ENCODE measurements around the gene ATP6V0C.

The ATP6V0C gene

GRCh38 chr16:2511996-2512734, 1.6 kb upstream of the ATP6V0C start:
- no peak for DNase-seq (ENCODE audit: low read depth)

DNA sequence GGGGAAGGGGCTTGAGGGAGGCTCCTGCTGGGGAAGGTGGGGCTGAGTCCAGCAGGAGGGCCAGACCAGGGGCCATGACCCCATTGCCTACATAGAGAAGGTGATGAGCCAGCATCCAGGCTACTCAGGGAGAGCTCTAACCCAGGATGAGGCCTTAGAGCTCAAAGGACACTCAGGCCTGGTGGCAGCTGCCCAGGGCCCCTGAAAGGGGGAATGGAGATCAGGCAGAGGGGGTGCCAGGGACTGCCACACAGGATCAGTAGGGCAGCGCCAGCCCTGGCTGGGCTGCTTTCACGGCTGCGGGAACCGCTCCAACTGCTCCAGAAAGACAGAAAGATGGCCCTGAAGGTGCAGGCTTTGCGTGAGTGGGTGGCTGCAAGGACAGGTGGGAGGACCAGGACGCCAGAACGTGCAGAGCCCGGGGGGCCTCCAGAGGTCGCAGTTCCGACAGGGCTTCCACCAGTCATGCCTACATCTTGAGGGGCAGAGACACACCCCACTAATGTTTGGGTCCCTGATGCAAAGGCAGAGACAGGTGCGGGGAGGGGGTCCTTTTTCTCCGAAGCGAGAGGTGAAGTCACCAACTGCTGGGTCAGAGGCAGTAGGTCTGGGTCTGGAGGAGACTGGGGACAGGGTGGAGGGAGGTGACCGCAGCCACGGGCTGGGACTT, 882 bp upstream of the ATP6V0C start:
- DNase-seq (ENCODE audit: low read depth): no peak

GRCh38 chr16:2514333-2515179, 804 bp downstream of the ATP6V0C start:
- DNase-seq (ENCODE audit: low read depth): no peak

DNA sequence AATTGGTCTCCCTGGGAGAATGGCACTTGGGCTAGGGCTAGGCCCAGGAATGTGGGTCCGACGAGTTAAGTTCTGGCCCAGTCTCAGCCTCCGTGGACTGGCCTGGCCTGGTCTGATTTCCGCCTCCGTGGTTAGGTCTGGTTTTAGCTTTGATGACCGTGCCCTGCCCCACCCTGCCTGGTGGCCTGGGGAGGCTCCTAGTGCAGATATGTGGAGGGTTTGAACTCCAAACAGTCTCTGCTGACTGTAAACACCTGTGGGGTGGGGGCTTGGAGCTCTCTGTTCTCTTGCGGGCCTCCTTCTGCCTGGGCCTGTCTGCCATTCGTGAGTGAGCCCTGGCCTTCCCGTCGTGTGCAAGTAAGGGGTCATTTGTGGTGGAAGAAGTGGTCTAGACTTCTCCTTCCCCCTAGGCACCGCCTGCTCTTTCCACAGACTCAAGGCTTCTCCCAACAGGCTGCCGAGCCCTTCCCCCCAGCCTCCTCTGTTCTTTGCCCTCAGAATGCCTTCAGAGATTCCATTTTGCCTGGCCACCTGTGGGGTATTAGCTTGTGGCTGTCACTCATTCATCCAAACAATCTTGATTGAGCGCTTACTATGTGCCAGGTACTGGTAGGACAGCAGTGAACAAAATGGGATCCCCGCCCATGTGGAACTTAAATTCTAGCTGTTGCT, 1.6 kb downstream of the ATP6V0C start:
- no peak for DNase-seq (ENCODE audit: low read depth)

DNA sequence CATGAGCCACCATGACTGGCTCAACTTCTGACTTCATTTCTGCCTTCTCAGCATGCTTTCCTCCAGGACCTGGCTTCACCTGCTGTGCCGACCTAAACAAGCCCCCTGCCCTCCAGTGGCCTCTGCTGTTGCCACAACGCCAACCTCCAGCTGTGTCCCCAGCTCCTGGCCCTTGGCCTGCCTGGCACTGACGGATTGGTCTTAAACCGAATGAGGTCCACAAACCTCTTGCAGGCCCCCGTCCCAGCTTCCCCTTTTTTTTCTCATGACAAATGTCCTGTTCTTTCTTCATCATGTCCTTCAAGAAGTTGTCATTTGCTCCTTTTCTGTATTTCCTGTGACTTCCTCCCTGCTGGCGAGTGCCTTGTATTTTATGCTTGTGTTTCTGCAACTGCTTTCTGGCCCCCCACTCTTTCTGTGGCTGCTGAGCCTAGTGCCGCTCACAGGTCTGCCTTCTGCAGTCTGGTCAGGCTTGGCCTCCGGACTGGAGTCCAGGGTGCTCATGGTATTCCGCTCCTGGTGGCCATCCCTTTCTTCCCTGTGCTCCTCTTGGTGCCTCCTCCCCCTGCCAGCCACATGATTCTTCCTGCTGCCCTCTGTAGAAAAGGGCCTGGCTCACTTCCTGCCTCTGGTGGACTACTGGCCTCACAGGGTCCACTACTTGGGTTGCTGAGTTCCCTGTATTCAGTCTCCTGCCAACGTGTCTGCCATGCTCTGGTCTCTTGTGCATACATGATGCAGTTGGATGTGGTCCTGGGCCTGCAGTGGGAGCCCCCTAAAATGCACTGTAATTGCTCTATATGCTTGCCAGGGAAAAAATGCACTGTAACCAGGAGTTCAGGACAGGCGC, 2.9 kb downstream of the ATP6V0C start:
- no peak for DNase-seq (ENCODE audit: low read depth)

DNA sequence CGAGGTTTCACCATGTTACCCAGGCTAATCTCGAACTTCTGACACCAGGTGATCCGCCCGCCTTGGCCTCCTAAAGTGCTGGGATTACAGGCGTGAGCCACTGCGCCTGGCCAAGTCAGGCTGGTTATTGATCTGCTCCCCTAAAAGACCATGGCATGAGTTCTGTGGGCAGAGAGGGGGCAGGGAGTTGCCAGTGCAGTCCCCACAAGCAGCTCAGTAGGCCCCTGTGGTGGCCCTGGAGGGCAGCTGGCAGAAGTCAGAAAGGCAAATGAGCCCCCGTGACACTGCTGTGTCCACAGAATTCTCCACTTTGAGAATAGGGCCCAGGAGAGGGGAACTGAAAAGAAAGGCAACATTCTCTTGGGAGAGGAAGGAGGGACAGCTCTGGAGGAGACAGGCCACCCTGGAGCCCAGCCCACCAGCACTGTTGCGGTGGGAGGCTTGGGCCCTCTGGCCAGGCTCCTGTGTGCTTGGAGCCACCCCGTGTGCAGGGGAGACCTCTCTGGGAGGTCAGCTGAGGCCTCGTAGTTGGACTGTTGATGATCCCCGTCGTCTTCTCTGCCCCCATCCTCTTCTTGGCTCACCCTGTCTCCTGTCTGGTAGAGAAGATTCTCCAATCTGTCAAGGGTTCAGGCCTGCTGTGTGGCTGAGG, 4.3 kb downstream of the ATP6V0C start:
- no peak for DNase-seq (ENCODE audit: low read depth)

DNA sequence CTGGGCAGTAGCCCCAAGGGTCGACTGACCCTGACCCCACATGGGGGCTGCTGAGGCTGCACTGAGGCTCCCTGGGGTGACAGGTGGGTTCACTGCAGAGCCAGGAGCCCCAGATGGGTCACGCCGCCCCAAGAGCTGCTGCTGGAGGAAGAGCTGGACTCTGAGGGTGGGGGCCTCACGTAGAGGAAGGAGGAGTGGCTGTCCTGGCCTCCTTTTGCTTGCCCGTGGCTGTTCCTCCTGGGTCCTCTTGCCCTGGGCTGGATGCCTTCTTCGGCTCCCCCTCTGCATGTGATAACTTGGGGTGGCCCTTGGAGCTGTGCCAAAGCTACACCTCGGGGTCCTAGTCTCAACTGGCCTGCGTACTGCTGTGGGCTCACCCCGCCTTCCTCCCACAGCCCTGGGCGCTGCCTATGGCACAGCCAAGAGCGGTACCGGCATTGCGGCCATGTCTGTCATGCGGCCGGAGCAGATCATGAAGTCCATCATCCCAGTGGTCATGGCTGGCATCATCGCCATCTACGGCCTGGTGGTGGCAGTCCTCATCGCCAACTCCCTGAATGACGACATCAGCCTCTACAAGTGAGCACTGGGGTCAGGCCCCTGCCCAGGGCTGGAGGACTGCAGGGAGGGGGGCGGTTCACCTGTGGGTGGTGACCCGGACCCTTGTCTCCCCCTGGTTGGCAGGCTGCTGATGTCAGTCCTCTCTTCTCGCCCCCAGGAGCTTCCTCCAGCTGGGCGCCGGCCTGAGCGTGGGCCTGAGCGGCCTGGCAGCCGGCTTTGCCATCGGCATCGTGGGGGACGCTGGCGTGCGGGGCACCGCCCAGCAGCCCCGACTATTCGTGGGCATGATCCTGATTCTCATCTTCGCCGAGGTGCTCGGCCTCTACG, 5.3 kb downstream of the ATP6V0C start:
- no peak for DNase-seq (ENCODE audit: low read depth)

DNA sequence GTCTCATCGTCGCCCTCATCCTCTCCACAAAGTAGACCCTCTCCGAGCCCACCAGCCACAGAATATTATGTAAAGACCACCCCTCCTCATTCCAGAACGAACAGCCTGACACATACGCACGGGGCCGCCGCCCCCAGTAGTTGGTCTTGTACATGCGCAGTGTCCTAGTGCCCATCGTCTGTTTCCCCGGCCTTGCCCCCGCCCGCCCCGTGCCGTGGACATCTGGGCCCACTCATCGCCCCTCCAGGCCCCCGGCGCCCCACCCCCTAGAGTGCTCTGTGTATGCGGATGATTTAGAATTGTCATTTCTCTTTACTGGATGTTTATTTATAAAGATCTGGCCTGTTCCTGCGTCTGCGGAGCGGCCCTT, 5.9 kb downstream of the ATP6V0C start:
- no peak for DNase-seq (ENCODE audit: low read depth)

DNA sequence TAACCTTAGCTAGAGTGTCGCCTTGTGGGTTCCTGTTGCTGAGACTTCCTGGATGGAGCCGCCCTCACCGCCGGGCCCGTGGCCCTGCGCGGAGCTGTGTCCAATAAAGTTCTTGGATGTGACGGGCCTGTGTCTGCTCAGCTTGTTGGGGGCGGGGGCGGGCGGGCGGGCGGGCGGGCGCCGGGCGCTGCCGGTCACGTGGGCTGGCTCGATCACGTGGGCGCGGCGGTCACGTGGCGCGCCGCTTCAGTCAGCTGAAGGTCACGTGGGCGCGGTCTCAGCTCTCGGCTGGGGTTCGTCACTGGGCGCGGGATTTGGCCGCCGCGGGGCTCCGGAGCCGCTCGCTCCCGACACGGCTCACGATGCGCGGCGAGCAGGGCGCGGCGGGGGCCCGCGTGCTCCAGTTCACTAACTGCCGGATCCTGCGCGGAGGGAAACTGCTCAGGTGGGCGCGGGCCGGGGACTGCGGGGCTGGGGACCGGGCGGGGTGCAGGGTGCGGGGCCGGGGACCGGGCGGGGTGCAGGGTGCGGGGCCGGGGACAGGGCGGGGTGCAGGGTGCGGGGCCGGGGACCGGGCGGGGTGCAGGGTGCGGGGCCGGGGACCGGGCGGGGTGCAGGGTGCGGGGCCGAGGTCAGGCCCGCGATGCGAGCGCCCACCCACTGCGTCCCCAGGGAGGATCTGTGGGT, 6.5 kb downstream of the ATP6V0C start, which contains the start of gene AMDHD2:
TSS of gene AMDHD2 (plus strand) at position 275 of the 687 bp plus-strand sequence. CDS start at position 363, 88 bp downstream.
- no peak for DNase-seq (ENCODE audit: low read depth)

DNA sequence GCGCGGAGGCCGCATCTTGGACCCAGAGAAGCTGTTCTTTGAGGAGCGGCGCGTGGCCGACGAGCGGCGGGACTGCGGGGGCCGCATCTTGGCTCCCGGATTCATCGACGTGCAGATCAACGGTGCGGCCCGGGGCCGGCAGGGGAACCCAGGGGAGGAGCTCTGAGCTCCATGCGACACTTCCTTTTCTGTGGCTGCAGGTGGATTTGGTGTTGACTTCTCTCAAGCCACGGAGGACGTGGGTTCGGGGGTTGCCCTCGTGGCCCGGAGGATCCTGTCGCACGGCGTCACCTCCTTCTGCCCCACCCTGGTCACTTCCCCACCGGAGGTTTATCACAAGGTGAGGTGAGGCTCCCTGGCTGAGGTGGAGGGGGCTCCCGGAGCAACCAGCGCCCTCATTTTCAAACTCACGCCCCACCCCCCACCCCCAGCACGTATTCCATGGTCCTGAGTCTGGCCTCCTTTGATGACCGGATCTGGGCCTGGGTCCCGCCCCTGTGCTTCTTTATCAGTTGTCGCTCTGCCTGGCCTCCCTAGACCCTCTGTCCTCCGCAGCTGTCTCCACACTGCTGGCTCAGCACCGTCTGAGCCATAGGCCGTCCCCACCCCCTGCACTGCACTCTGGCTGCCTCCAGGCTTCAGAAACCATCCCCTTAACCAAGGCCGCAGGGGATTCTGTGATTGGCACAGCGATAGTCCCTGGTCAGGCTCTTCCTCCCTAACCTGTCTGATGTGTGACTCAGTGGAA, 7.2 kb downstream of the ATP6V0C start:
- DNase-seq (ENCODE audit: low read depth): no peak

DNA sequence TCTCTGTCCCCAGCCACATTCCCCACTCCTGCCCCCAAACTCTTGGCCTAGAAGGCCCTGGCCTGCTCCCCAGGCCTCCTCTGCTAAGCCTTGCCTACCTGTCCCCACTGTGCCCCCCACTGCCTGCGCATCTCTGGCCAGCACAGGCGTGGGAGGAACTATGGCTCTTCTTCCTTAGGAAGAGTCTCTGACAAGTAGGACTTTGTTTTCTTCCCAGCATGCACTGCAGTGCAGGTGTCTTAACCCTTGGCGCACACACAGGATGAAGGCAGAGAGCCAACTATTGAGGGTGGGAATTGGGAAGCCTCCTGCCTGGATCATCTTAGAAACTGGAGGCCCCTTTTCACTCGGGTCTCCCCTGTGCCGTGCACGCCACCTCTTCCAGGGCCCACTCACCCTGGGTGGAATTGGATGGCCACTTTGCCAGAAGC, 10.1 kb downstream of the ATP6V0C start:
- DNase-seq (ENCODE audit: low read depth): no peak

- DNase-seq (ENCODE audit: low read depth): no peak
These were observed 10.7 kb downstream of the ATP6V0C start for GRCh38 chr16:2524339-2524938.

- no peak for DNase-seq (ENCODE audit: low read depth)
These were observed 12.4 kb downstream of the ATP6V0C start for GRCh38 chr16:2526135-2526534.

DNA sequence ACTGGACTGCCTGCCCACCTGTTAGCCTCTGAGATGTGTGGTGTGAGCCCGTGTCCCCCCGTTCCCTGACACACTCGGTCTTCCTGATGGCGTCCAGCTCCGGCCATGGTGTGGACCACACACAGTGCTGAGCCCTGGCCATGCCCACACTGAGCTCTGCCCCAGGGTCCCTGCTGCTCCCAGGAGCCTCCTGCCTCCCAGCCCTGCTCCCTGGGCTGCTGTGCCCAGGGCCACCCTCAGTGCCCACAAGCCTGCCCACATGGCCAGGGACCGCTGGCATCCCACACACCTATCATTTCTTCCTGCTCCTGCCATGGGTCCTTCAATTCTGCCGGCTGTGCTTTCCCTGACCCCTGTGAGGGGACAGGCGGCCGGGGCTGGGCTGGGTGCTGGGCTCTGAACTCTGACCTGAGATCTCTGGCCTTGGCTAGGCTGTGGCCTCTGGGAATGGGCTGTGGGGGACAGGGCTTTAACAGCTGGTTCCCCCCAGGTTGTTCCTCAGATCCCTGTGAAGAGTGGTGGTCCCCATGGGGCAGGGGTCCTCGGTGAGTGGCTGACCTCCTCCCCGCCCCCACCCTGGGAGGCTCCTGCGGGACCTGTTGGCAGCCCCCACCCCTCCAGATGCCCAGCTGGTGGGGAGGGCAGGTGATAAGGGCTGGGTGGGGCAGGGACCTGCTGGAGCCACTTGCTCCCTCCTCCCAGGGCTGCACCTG, 13.5 kb downstream of the ATP6V0C start:
- no peak for DNase-seq (ENCODE audit: low read depth)

GRCh38 chr16:2527784-2528100, 14.0 kb downstream of the ATP6V0C start:
- no peak for DNase-seq (ENCODE audit: low read depth)

DNA sequence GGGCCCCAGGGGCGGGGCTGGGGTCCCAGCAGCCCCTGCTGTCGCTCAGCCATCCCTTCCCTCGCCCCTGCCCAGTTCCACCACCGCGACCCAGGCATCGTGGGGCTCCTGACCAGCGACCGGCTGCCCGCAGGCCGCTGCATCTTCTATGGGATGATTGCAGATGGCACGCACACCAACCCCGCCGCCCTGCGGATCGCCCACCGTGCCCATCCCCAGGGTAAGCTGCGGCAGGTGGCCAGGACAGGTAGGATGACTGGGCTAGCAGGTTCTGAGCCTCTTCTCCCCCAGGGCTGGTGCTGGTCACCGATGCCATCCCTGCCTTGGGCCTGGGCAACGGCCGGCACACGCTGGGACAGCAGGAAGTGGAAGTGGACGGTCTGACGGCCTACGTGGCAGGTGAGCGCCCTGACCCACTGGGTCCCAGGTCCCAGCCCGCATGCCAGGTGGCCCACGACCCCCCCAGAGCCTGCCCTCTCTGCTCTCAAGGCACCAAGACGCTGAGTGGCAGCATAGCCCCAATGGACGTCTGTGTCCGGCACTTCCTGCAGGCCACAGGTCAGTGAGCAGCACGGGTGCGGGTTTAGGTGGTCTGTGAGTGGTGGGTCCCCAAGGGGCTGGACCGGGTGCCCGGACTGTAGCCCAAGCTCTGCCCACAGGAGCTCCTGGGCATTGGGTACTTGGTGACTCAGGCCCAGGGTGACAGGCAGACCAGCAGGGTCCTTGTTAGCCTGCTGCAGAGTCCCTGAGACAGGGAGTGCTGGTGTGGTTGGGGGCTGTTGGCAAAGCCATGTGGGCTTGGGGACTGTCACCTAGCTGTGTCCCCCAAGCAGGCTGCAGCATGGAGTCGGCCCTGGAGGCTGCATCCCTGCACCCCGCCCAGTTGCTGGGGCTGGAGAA, 14.7 kb downstream of the ATP6V0C start:
- no peak for DNase-seq (ENCODE audit: low read depth)

Data from non-pigmented ciliary epithelial cell (primary cell).